ENCODE measurements around the gene C12orf76. TPM values are rescaled to one million over a fixed set of nuclear protein-coding genes. Genes with fewer than 3 reads are reported as not detected.
A peak's percentile ranks its signal among the peaks of the same experiment; 100 is the strongest.

Gene C12orf76
- total and polyA plus RNA-seq, 2 of the 13 experiments (the other 11 are each of a cell fraction or from before 2014, with no cell fraction given), result 15.8 to 38.4 TPM

- TF ChIP-seq, protein P1, sequence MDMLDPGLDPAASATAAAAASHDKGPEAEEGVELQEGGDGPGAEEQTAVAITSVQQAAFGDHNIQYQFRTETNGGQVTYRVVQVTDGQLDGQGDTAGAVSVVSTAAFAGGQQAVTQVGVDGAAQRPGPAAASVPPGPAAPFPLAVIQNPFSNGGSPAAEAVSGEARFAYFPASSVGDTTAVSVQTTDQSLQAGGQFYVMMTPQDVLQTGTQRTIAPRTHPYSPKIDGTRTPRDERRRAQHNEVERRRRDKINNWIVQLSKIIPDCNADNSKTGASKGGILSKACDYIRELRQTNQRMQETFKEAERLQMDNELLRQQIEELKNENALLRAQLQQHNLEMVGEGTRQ (IDR thresholded peaks at IDR 0.05; ENCODE audit: low read depth, low read length), result no peak
- TF ChIP-seq, protein P1 (CRISPR knock-in tag; IDR thresholded peaks at IDR 0.05; ENCODE audit: borderline replicate concordance), result peak; percentile 59; the same call in 1 of the 2 replicates
- no peak for TF ChIP-seq NFKBIZ (CRISPR knock-in tag; IDR thresholded peaks at IDR 0.05)
- no peak for TF ChIP-seq FLYWCH1 (CRISPR knock-in tag; IDR thresholded peaks at IDR 0.05)
- TF ChIP-seq, protein P2, sequence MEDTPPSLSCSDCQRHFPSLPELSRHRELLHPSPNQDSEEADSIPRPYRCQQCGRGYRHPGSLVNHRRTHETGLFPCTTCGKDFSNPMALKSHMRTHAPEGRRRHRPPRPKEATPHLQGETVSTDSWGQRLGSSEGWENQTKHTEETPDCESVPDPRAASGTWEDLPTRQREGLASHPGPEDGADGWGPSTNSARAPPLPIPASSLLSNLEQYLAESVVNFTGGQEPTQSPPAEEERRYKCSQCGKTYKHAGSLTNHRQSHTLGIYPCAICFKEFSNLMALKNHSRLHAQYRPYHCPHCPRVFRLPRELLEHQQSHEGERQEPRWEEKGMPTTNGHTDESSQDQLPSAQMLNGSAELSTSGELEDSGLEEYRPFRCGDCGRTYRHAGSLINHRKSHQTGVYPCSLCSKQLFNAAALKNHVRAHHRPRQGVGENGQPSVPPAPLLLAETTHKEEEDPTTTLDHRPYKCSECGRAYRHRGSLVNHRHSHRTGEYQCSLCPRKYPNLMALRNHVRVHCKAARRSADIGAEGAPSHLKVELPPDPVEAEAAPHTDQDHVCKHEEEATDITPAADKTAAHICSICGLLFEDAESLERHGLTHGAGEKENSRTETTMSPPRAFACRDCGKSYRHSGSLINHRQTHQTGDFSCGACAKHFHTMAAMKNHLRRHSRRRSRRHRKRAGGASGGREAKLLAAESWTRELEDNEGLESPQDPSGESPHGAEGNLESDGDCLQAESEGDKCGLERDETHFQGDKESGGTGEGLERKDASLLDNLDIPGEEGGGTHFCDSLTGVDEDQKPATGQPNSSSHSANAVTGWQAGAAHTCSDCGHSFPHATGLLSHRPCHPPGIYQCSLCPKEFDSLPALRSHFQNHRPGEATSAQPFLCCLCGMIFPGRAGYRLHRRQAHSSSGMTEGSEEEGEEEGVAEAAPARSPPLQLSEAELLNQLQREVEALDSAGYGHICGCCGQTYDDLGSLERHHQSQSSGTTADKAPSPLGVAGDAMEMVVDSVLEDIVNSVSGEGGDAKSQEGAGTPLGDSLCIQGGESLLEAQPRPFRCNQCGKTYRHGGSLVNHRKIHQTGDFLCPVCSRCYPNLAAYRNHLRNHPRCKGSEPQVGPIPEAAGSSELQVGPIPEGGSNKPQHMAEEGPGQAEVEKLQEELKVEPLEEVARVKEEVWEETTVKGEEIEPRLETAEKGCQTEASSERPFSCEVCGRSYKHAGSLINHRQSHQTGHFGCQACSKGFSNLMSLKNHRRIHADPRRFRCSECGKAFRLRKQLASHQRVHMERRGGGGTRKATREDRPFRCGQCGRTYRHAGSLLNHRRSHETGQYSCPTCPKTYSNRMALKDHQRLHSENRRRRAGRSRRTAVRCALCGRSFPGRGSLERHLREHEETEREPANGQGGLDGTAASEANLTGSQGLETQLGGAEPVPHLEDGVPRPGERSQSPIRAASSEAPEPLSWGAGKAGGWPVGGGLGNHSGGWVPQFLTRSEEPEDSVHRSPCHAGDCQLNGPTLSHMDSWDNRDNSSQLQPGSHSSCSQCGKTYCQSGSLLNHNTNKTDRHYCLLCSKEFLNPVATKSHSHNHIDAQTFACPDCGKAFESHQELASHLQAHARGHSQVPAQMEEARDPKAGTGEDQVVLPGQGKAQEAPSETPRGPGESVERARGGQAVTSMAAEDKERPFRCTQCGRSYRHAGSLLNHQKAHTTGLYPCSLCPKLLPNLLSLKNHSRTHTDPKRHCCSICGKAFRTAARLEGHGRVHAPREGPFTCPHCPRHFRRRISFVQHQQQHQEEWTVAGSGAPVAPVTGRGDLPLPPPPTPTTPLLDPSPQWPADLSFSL (CRISPR knock-in tag; IDR thresholded peaks at IDR 0.05), result 0 out of 2 replicates have a peak, but pooled peaks have one; percentile 11
- no peak for TF ChIP-seq ATAD3A (CRISPR knock-in tag; IDR thresholded peaks at IDR 0.05)
- TF ChIP-seq THAP11 (CRISPR knock-in tag; IDR thresholded peaks at IDR 0.05), result peak; percentile 81
- TF ChIP-seq LCORL (IDR thresholded peaks at IDR 0.05), result no peak
- peak; percentile 92 for TF ChIP-seq LCORL (CRISPR knock-in tag; IDR thresholded peaks at IDR 0.05)
- peak; percentile 57 for TF ChIP-seq SKI (IDR thresholded peaks at IDR 0.05; ENCODE audit: partially characterized antibody)
- TF ChIP-seq, protein P3, sequence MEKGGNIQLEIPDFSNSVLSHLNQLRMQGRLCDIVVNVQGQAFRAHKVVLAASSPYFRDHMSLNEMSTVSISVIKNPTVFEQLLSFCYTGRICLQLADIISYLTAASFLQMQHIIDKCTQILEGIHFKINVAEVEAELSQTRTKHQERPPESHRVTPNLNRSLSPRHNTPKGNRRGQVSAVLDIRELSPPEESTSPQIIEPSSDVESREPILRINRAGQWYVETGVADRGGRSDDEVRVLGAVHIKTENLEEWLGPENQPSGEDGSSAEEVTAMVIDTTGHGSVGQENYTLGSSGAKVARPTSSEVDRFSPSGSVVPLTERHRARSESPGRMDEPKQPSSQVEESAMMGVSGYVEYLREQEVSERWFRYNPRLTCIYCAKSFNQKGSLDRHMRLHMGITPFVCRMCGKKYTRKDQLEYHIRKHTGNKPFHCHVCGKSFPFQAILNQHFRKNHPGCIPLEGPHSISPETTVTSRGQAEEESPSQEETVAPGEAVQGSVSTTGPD (CRISPR knock-in tag; IDR thresholded peaks at IDR 0.05), result no peak
- TF ChIP-seq IKZF1 (IDR thresholded peaks at IDR 0.05), result no peak
- TF ChIP-seq HNRNPL (IDR thresholded peaks at IDR 0.05; ENCODE audit: low read depth, low read length), result no peak
- TF ChIP-seq ZNF333 (CRISPR knock-in tag; IDR thresholded peaks at IDR 0.05; ENCODE audit: borderline replicate concordance), result peak; percentile 63; the same call in 1 of the 2 replicates
- TF ChIP-seq ZNF768 (CRISPR knock-in tag; IDR thresholded peaks at IDR 0.05), result no peak; the same call in 1 of the 2 replicates
- TF ChIP-seq ZNF256 (CRISPR knock-in tag; conservative IDR thresholded peaks at IDR 0.05), result no peak
- no peak for TF ChIP-seq ZNF260 (CRISPR knock-in tag; IDR thresholded peaks at IDR 0.05; ENCODE audit: borderline replicate concordance, low read depth)
- TF ChIP-seq HES4 (CRISPR knock-in tag; IDR thresholded peaks at IDR 0.05; ENCODE audit: borderline replicate concordance), result peak; percentile 74
- peak; percentile 20; the same call in 1 of the 2 replicates for TF ChIP-seq TFE3 (CRISPR knock-in tag; IDR thresholded peaks at IDR 0.05)
Observed at GRCh38 chr12:109998904-109999648, 49.2 kb downstream of the C12orf76 start, which contains the start of gene ANKRD13A (continued).

Data from HepG2 (cell line).